ENCODE results near the gene CCNB3. TPM values are rescaled to one million over a fixed set of nuclear protein-coding genes. Genes with fewer than 3 reads are reported as not detected.

Gene CCNB3
- total RNA-seq = 0.14 and 0.19 TPM in 2 replicates

GRCh38 chrX:50204364-50204899 is at the start of gene CCNB3:
TSS of gene CCNB3 (plus strand) at chrX:50204765. CDS start at chrX:50285164, 80,399 bp downstream.

GRCh38 chrX:50200907-50201306 is 3.7 kb upstream of the CCNB3 start, which contains the start of gene AKAP4:
TSS of gene AKAP4 (minus strand) at chrX:50201007. CDS start at chrX:50200889, 118 bp downstream.

Other genes with a start within 250 kb of the CCNB3 start
- gene AKAP4, start 3.8 kb upstream of the CCNB3 start, total RNA-seq = not detected in 2 replicates

Measured in airway epithelial cell (primary cell).